Neuronal stem cell (in vitro differentiated cells): ENCODE data around the gene TRIAP1.

ENCODE experiments used
- DNase-seq: peaks from one replicate; pipeline ENCODE4 v3.0.0-alpha.2; 2013; ENCODE audit warnings: low spot score
- H2AFZ ChIP-seq: one replicate; pipeline ENCODE4 v1.6.1; 2013; ENCODE audit warnings: mild to moderate bottlenecking, low read length, inconsistent platforms
- H2AK5ac ChIP-seq: 2 replicates; pipeline ENCODE4 v1.6.1; 2013; ENCODE audit warnings: low read depth, mild to moderate bottlenecking, inconsistent platforms, low read length, moderate library complexity, mixed read lengths
- H2BK120ac ChIP-seq: 2 replicates; pipeline ENCODE4 v1.6.1; 2013; ENCODE audit warnings: low read depth, mild to moderate bottlenecking, inconsistent platforms, low read length, moderate library complexity, mixed read lengths
- H2BK12ac ChIP-seq: one replicate; pipeline ENCODE4 v1.6.1; 2013; ENCODE audit warnings: low read length, inconsistent platforms
- H2BK15ac ChIP-seq: 2 replicates; pipeline ENCODE4 v1.6.1; 2013; ENCODE audit warnings: mild to moderate bottlenecking, low read length, inconsistent platforms, mixed read lengths
- H2BK5ac ChIP-seq: one replicate; pipeline ENCODE4 v1.6.1; 2013; ENCODE audit warnings: inconsistent platforms, mild to moderate bottlenecking, low read length, moderate library complexity
- H3K14ac ChIP-seq: one replicate; pipeline ENCODE4 v1.6.1; 2013; ENCODE audit warnings: low read length, inconsistent platforms
- H3K18ac ChIP-seq: 2 replicates; pipeline ENCODE4 v1.6.1; 2013; ENCODE audit warnings: low read length, inconsistent platforms
- H3K23ac ChIP-seq: 2 replicates; pipeline ENCODE4 v1.6.1; 2013; ENCODE audit warnings: low read depth, mild to moderate bottlenecking, mixed read lengths, low read length, inconsistent platforms; ENCODE audit not compliant: poor library complexity
- H3K27ac ChIP-seq: replicated peaks from 3 replicates; pipeline ENCODE4 v1.5.1; 2013; ENCODE audit warnings: low read length, inconsistent platforms
- H3K27me3 ChIP-seq, 3 experiments: 2 replicates each; pipeline ENCODE4 v1.6.1; 2013; ENCODE audit warnings: low read length in 3 of 3, mild to moderate bottlenecking in 2 of 3, inconsistent platforms in 1 of 3, low read depth in 1 of 3, mixed read lengths in 1 of 3, moderate library complexity in 1 of 3; ENCODE audit not compliant: control insufficient read depth in 3 of 3, insufficient read depth in 3 of 3
- H3K36me3 ChIP-seq, 2 donors: replicated peaks in 1 of 2; 2 replicates each; pipeline ENCODE4 v1.6.1; 2013; ENCODE audit warnings: low read length in 2 of 2; ENCODE audit not compliant: control insufficient read depth in 2 of 2, insufficient read depth in 2 of 2
- H3K4ac ChIP-seq: 2 replicates; pipeline ENCODE4 v1.6.1; 2013; ENCODE audit warnings: inconsistent platforms, mild to moderate bottlenecking, low read length, moderate library complexity
- H3K4me1 ChIP-seq, 2 donors: 1 replicate in 1 of 2; 2 replicates in 1 of 2; pipeline ENCODE4 v1.6.1; 2013; ENCODE audit warnings: low read length in 2 of 2, low read depth in 1 of 2; ENCODE audit not compliant: control insufficient read depth in 2 of 2, insufficient read depth in 1 of 2
- H3K4me2 ChIP-seq: one replicate; pipeline ENCODE4 v1.6.1; 2013; ENCODE audit warnings: mild to moderate bottlenecking, low read length, inconsistent platforms; ENCODE audit not compliant: insufficient read depth, poor library complexity, severe bottlenecking
- H3K4me3 ChIP-seq, 2 donors: 2 replicates each; pipeline ENCODE4 v1.5.1; 2013; ENCODE audit warnings: low read length in 2 of 2, mild to moderate bottlenecking in 2 of 2, inconsistent platforms in 1 of 2, moderate library complexity in 1 of 2
- H3K79me1 ChIP-seq: one replicate; pipeline ENCODE4 v1.6.1; 2013; ENCODE audit warnings: low read depth, mild to moderate bottlenecking, inconsistent platforms, low read length, moderate library complexity
- H3K9ac ChIP-seq: one replicate; pipeline ENCODE4 v1.6.1; 2013; ENCODE audit warnings: mild to moderate bottlenecking, low read depth, low read length, inconsistent platforms; ENCODE audit not compliant: poor library complexity
- H3K9me3 ChIP-seq, 2 donors: replicated peaks in 1 of 2; 2 replicates each; pipeline versions ENCODE3 to v1.6.1; 2013; ENCODE audit warnings: low read length in 2 of 2, mild to moderate bottlenecking in 2 of 2, inconsistent platforms in 1 of 2, low read depth in 1 of 2, mixed read lengths in 1 of 2, moderate library complexity in 1 of 2; ENCODE audit not compliant: control insufficient read depth in 2 of 2, insufficient read depth in 1 of 2
- H4K8ac ChIP-seq: one replicate; pipeline ENCODE4 v1.6.1; 2013; ENCODE audit warnings: low read depth, mild to moderate bottlenecking, inconsistent platforms, low read length, moderate library complexity
- H4K91ac ChIP-seq: one replicate; pipeline ENCODE4 v1.6.1; 2013; ENCODE audit warnings: low read length, low read depth, mild to moderate bottlenecking, inconsistent platforms; ENCODE audit not compliant: poor library complexity
- WGBS, 2 donors: extraction: QIAGEN DNeasy Blood & Tissue Kit; methylation state at CpG; one replicate each; pipeline ENCODE4 v1.1.7; 2013; ENCODE audit warnings: missing lambda C conversion rate in 2 of 2, mixed read lengths in 1 of 2; ENCODE audit not compliant: insufficient read length in 2 of 2, insufficient replicate concordance in 1 of 2; ENCODE audit errors: extremely low coverage in 2 of 2; 5-methylcytosine and 5-hydroxymethylcytosine counted together

TRIAP1 gene

DNA sequence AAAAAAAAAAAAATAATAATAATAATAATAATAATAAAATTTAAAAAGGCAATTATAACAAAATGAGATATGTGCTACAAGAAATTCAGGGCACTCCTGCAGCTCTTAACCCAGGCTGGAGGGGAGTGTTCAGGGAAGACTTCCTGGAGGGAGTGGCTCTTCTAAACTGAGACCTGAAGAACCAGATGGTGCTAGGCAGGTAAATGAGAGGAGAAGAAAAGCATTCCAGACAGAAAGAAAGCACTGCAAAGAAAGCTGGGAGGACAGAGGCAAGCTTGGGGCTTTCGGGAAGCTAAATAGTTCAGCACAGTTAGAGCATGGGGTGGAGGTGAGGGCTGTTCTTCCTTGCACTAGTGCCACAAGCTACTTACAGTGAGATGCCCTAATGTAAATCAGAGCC, 33.3 kb upstream of the TRIAP1 start:
- peaks cover 0 to 2% of the 10 kb centered on the region in 2 donors for H3K36me3 ChIP-seq
- no peak overlapping the region for H3K23ac ChIP-seq
- no peak for DNase-seq
- H3K4me3 ChIP-seq: no peak overlapping the region
- H2AK5ac ChIP-seq: no peak overlapping the region
- H2AFZ ChIP-seq: no peak overlapping the region
- no peak overlapping the region for H2BK5ac ChIP-seq
- H3K27me3 ChIP-seq: peaks cover 0 to 2% (median 0%) of the 10 kb centered on the region in 3 experiments
- no peak overlapping the region for H3K27ac ChIP-seq
- no peak overlapping the region for H2BK15ac ChIP-seq
- WGBS, 2 donors: no CpG with 5 or more reads among the region's 1 CpG
- H4K91ac ChIP-seq: no peak overlapping the region
- no peaks in the 10 kb centered on the region for H3K79me1 ChIP-seq
- no peak overlapping the region for H3K4me2 ChIP-seq
- H3K4me1 ChIP-seq: peaks cover 0 to 13% of the 10 kb centered on the region in 2 donors
- H3K9ac ChIP-seq: no peak overlapping the region
- no peaks in the 10 kb centered on the region for H3K9me3 ChIP-seq
- no peak overlapping the region for H4K8ac ChIP-seq
- H2BK12ac ChIP-seq: no peak overlapping the region
- H3K18ac ChIP-seq: no peak overlapping the region
- H3K14ac ChIP-seq: no peak overlapping the region
- H2BK120ac ChIP-seq: no peak overlapping the region
- no peak overlapping the region for H3K4ac ChIP-seq

DNA sequence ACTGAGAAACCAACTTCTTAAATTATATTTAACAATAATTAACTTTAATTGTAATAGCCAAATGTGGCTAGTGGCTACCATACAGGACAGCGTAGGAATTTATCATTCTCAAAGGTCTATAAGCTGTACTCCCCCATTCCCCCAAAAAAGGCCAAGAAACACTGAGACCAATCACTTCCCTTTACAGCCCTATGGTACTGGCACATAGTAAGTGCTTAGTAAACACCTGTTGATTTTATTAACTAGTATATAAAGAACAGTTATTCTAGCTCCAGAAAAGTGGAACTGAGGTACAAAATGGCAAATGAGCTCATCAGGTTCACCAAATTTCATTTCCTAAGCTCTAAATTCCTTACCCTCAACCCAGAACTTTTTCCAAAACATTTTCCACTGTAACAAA, 29.5 kb upstream of the TRIAP1 start:
- Histone ChIP-seq H3K4ac (no peak overlapping the region), H3K4me3 (no peak overlapping the region), H4K91ac (no peak overlapping the region), H2AFZ (no peak overlapping the region), H3K4me1 (peaks cover 0 to 16% of the 10 kb centered on the region in 2 donors), H2BK120ac (no peak overlapping the region), H2BK15ac (no peak overlapping the region), H3K9ac (no peak overlapping the region), H4K8ac (no peak overlapping the region), H3K79me1 (no peaks in the 10 kb centered on the region), H3K27me3 (peaks cover 0 to 2% (median 0%) of the 10 kb centered on the region in 3 experiments), H3K18ac (no peak overlapping the region), H3K9me3 (no peaks in the 10 kb centered on the region), H3K36me3 (no peaks in the 10 kb centered on the region), H3K27ac (no peak overlapping the region), H2BK5ac (no peak overlapping the region), H3K23ac (no peak overlapping the region), H3K14ac (no peak overlapping the region), H2BK12ac (no peak overlapping the region), H3K4me2 (no peak overlapping the region), H2AK5ac (no peak overlapping the region)
- no CpG with 5 or more reads among the region's 1 CpG for WGBS, 2 donors
- DNase-seq: no peak

GRCh38 chr12:120474616-120474960, 28.4 kb upstream of the TRIAP1 start:
- Histone ChIP-seq H3K9me3 (no peaks in the 10 kb centered on the region), H2BK12ac (no peak overlapping the region), H3K14ac (no peak overlapping the region), H4K91ac (no peak overlapping the region), H2AK5ac (no peak overlapping the region), H2BK15ac (no peak overlapping the region), H2AFZ (no peak overlapping the region), H3K4me1 (peaks cover 2 to 19% of the 10 kb centered on the region in 2 donors), H3K23ac (no peak overlapping the region), H3K9ac (no peak overlapping the region), H3K4me3 (no peak overlapping the region), H3K18ac (no peak overlapping the region), H4K8ac (no peak overlapping the region), H3K27ac (no peak overlapping the region), H2BK120ac (no peak overlapping the region), H3K36me3 (no peaks in the 10 kb centered on the region), H3K4ac (no peak overlapping the region), H2BK5ac (no peak overlapping the region), H3K27me3 (peaks cover 0 to 2% (median 0%) of the 10 kb centered on the region in 3 experiments), H3K79me1 (no peaks in the 10 kb centered on the region), H3K4me2 (no peak overlapping the region)
- WGBS, 2 donors: no CpG with 5 or more reads among the region's 2 CpGs
- no peak for DNase-seq

- no peak overlapping the region for H2BK15ac ChIP-seq
- no peak overlapping the region for H2BK12ac ChIP-seq
- H3K4me1 ChIP-seq: peaks cover 2 to 16% of the 10 kb centered on the region in 2 donors
- no peak overlapping the region for H3K14ac ChIP-seq
- H4K91ac ChIP-seq: no peak overlapping the region
- H3K79me1 ChIP-seq: peaks cover 1% of the 10 kb centered on the region
- H3K9ac ChIP-seq: no peak overlapping the region
- no peak overlapping the region for H3K4me3 ChIP-seq
- H2BK120ac ChIP-seq: no peak overlapping the region
- no peak overlapping the region for H3K23ac ChIP-seq
- no peak overlapping the region for H3K4ac ChIP-seq
- H4K8ac ChIP-seq: no peak overlapping the region
- H3K27ac ChIP-seq: no peak overlapping the region
- no peak for DNase-seq
- peaks cover 0 to 2% (median 0%) of the 10 kb centered on the region in 3 experiments for H3K27me3 ChIP-seq
- H3K4me2 ChIP-seq: no peak overlapping the region
- no peak overlapping the region for H2AFZ ChIP-seq
- no peak overlapping the region for H2BK5ac ChIP-seq
- no peaks in the 10 kb centered on the region for H3K9me3 ChIP-seq
- H3K36me3 ChIP-seq: no peaks in the 10 kb centered on the region
- H3K18ac ChIP-seq: no peak overlapping the region
- H2AK5ac ChIP-seq: no peak overlapping the region
- WGBS, 2 donors: no CpG with 5 or more reads among the region's 6 CpGs
Observed at GRCh38 chr12:120473807-120474615, 27.8 kb upstream of the TRIAP1 start.
